Superior temporal gyrus (tissue), 1 donor: ENCODE data around the gene RFX1.
"Not testable (repeated sequence)": the region's sequence is repeated elsewhere in the genome, so short reads cannot be mapped to it uniquely, and the experiment has no call there.

Experiments used
- DNase-seq: peaks from one replicate; pipeline ENCODE4 v3.0.0-alpha.2; 2016; ENCODE audit errors: extremely low spot score

RFX1 gene

GRCh38 chr19:14027856-14028450, 21.8 kb upstream of the RFX1 start, which contains the start of gene RLN3:
Gene RLN3, plus strand, starts transcription at chr19:14028148. Its CDS starts 57 bp downstream, at chr19:14028205.
- no peak for DNase-seq

DNA sequence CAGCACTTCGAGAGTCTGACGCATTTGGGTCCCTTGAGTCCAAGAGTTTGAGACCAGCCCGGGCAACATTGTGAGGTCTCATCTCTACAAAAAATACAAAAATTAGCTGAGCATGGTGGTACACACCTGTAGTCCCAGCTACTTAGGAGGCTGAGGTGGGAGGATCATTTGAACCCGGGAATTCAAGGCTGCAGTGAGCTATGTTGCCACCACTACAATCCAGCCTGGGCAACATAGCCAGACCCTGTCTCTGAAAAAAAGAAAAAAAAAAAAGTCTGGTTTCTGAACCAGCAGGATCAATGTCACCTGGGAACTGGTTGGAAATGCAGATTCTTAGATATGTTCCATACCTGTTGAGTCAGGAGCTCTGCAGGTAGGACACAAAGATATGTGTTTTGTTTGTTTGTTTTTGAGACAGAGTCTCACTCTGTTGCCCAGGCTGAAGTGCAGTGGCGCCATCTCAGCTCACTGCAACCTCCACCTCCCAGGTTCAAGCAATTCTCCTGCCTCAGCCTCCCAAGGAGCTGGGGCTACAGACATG, 20.6 kb upstream of the RFX1 start:
- not testable (repeated sequence) for DNase-seq

- no peak for DNase-seq
Observed at GRCh38 chr19:14023404-14024235, 17.5 kb upstream of the RFX1 start.

DNA sequence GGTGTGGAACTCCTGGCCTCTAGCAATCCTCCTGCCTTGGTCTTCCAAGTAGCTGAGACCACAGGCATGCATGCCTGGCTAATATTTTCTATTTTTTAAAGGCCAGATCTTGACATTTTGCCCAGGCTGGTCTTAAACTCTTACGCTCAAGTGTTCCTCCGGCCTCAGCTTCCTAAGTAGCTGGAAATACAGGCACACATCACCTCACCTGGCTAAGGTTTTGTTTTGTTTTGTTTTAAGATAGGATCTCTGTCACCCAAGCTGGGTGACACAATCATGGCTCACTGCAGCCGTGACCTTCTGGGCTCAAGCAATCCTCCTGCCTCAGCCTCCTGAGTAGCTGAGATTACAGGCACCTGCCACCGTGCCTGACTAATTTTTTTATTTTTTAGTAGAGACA, 16.3 kb upstream of the RFX1 start:
- no peak for DNase-seq

- no peak for DNase-seq
Observed at GRCh38 chr19:14021474-14021873, 15.4 kb upstream of the RFX1 start.

- not testable (repeated sequence) for DNase-seq
Observed at GRCh38 chr19:14019739-14020138, 13.6 kb upstream of the RFX1 start.

DNA sequence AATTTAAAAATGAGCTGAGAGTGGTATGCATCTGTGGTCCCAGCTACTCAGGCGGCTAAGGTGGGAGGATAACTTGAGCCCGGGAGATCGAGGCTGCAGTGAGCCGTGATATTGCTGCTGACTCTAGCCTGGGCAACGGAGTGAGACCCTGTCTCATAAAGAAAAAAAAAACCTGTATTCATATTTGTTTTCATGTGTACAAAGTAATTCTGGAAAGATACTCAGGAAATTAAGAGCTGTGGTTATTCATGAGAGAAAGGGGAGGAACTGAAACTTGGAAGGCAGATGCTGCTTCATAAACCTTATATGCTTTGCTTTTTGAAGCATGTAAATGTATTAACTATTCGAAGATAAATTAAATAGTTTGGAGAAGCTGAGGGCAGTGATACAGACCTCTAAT, 13.0 kb upstream of the RFX1 start:
- DNase-seq: no peak

DNA sequence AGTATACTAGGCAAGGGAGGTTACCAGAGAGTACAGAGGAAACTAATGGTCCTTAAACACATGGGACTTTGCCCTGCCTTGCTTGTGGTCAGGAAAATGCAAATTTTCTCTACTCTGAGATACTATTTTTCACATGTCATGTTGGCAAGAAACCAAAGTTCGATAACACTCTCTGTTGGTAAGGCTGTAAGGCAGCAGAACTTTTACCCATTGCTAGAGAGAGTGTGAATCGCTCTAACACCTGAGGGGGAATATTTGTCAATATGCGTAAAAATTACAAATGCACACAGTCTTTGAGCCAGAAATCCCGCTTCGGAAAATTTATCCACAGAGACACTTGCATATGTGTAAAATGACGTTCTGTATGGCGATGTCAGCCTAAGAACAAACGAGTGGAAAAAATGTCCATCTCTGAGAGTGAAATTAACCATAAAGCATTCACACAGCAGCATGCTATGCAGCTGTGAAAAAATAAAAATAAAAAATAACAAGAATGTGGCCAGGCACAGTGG, 9.5 kb upstream of the RFX1 start:
- no peak for DNase-seq

- no peak for DNase-seq
Observed at GRCh38 chr19:14012378-14012915, 6.3 kb upstream of the RFX1 start.

- no peak for DNase-seq
Observed at GRCh38 chr19:14006766-14007562, 844 bp upstream of the RFX1 start.

DNA sequence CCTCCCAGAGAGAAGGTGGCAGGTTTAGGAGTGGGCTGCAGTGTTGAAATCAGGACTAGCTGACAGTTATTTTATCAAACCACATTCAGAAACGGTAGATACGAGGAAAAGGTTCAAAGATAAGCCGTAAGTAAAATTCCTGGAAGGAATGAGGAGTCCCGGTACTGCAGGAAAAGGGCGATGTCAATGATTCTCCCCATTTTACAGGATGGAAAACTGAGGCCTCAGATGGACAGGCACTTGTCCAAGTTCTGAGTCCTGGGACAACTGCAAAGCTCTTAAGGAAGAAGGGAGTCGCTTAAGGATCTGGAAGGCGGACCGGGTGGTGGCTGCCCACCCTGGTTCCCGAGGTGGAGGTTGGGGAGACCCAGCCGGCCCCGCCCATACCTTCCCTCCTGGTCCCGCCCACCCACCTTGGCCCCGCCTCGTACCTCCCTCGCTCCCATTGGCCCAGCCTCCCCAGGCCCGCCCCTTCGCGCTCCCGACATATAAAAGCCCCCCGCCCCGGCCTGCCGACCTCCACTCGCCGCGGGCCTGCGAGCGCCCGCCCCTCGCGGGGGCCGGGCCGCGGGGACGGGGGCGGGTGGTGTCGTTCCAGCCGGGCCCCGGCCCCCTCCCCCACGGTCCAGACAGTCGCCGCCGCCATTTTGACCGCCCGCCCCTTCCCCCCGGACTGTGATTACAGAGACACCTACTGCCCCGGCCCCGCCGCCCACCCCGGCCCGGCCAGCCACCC, 603 bp downstream of the RFX1 start:
- DNase-seq: peak; percentile 39

GRCh38 chr19:14004619-14005348, 1.3 kb downstream of the RFX1 start:
- peak; percentile 72 for DNase-seq

GRCh38 chr19:14003251-14004055, 2.7 kb downstream of the RFX1 start:
- DNase-seq: peak; percentile 17

DNA sequence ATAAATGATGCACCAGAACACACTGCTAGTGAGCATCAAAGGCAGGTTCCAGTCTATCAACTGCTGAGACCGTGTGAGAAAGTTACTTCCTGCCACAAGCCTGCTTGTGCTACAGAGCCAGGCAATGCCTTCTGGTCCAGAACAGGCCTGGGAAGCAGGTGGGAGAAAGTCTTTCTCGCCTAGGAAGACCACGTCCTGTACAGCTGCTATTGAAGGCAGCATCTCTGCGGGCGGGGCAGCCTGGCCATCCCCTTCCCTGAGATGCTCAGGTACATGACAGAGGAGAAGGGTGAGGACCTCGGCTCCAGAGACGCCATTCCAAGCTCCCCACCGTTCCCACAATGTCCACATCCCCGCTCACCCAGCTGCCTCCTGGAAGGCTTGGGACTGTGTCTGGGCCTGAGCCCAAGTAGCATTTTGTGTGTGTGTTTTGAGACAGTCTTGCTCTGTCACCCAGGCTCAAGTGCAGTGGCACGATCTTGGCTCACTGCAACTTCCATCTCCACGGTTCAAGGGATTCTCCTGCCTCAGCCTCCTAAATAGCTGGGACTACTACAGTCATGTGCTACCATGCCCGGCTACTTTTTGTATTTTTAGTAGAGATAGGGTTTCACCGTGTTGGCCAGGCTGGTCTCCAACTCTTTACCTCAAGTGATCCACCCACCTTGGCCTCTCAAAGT, 3.4 kb downstream of the RFX1 start:
- no peak for DNase-seq

DNA sequence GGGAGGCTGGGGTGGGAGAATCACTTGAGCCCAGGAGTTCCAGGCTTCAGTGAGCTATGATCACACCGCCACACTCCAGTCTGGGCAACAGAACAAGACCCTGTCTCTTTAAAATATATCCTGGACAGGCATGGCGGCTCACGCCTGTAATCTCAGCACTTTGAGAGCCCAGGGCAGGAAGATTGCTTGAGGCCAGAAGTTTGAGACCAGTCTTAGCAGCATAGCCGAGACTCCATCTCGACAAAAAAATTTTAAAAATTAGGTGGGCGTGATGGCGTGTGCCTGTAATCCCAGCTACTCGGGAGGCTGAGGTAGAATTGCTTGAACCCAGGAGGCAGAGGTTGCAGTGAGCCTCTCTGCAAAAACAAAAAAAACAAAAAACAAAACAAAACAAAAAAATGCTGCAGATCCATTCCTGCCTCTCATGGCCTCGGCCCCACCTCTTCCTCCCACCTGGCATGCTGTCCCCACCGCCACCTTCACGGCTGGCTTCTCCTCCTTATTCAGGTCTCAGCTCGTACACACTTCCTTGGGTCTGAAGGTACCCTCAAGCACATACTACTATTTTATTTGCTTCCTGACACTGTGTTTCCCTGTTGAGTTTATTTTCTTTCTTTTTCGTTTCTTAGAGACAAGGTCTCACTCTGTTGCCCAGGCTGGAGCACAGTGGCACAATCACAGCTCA, 5.3 kb downstream of the RFX1 start:
- no peak for DNase-seq

DNA sequence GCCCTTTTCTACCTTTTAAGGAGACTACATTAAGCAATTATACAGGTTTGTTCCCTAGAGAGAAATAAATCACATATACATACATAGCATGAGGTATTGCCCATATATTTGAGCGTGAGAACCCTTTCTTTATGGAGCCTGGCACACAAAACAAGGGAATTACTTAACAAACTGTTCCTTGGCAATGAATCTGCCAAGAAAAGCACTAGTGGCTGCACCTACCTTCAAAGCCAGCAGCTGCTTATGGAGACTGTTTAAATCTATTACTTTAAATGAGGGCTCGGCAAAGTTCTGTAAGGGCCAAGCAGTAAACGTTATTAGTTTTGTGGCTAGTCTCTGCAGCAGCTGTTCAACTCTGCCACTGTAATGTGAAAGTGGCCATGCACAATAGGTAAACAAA, 7.0 kb downstream of the RFX1 start:
- DNase-seq: no peak

GRCh38 chr19:13998426-13998825, 7.7 kb downstream of the RFX1 start:
- DNase-seq: no peak

DNA sequence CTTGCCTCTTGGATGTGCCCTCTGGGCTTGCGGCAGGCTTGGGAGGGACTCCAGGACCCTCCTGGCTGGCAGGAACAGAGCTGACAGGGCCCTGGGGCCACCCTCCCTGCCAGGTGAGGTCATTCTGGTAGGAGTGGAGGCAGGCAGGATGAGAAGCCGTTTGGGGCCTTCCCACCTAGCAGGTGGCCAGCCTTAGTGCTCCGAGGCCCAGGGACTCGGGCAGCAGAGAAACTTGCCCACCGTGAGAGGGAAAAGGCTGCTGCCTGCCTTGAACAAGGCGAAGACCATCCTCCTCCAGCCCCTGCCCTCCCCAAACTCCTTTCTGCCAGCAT, 8.5 kb downstream of the RFX1 start:
- no peak for DNase-seq
